ENCODE results near the gene CDC42BPA.

DNA sequence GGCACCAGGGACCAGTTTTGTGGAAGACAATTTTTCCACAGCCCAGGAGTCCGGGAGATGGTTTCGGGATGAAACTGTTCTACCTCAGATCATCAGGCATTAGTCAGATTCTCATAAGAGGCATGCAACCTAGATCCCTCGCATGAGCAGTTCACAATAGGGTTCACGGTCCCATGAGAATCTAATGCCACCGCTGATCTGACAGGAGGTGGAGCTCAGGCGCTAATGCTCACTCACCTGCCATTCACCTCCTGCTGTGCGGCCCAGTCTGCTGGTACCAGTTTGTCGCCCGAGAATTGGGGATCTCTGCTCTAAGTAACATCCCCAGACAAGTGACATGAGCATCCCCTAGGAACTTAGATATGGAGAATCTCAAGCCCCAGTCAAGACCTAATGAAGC, 197.5 kb downstream of the CDC42BPA start:
- TF ChIP-seq, protein P1, sequence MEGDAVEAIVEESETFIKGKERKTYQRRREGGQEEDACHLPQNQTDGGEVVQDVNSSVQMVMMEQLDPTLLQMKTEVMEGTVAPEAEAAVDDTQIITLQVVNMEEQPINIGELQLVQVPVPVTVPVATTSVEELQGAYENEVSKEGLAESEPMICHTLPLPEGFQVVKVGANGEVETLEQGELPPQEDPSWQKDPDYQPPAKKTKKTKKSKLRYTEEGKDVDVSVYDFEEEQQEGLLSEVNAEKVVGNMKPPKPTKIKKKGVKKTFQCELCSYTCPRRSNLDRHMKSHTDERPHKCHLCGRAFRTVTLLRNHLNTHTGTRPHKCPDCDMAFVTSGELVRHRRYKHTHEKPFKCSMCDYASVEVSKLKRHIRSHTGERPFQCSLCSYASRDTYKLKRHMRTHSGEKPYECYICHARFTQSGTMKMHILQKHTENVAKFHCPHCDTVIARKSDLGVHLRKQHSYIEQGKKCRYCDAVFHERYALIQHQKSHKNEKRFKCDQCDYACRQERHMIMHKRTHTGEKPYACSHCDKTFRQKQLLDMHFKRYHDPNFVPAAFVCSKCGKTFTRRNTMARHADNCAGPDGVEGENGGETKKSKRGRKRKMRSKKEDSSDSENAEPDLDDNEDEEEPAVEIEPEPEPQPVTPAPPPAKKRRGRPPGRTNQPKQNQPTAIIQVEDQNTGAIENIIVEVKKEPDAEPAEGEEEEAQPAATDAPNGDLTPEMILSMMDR (conservative IDR thresholded peaks at IDR 0.05 in 1 of 2, IDR thresholded peaks at IDR 0.05 in 1 of 2; ENCODE audit: low read depth in 1 of 2, low read length in 2 of 2): no peak
- TF ChIP-seq EZH2 (IDR thresholded peaks at IDR 0.05; ENCODE audit: low read length, missing control alignments): no peak
